Liver (tissue), 9 donors: ENCODE measurements around the gene CCDC6. TPM values are rescaled to one million over a fixed set of nuclear protein-coding genes. Genes with fewer than 3 reads are reported as not detected.

ENCODE experiments used
- DNase-seq: peaks from one replicate; pipeline ENCODE4 v3.0.0-alpha.2; 2017; ENCODE audit warnings: low spot score
- H3K27ac ChIP-seq, 2 donors: one replicate each; pipeline ENCODE4 v1.7.0; 2013; ENCODE audit warnings: inconsistent platforms in 2 of 2, low read length in 2 of 2, control low read depth in 1 of 2, low read depth in 1 of 2, mild to moderate bottlenecking in 1 of 2
- H3K27me3 ChIP-seq, 4 donors: one replicate each; pipeline versions ENCODE4 v1.6.1 to v1.7.0; 2013; ENCODE audit warnings: low read length in 3 of 4, inconsistent platforms in 1 of 4, mild to moderate bottlenecking in 1 of 4, moderate library complexity in 1 of 4; ENCODE audit not compliant: control insufficient read depth in 4 of 4, insufficient read depth in 4 of 4
- H3K36me3 ChIP-seq, 4 donors: one replicate each; pipeline versions ENCODE4 v1.6.1 to v1.7.0; 2013; ENCODE audit warnings: low read length in 3 of 4, mild to moderate bottlenecking in 3 of 4, low read depth in 1 of 4, moderate library complexity in 1 of 4; ENCODE audit not compliant: control insufficient read depth in 4 of 4, insufficient read depth in 3 of 4
- H3K4me1 ChIP-seq, 4 donors: one replicate each; pipeline versions ENCODE4 v1.6.1 to v1.7.0; 2013; ENCODE audit warnings: low read length in 3 of 4, mild to moderate bottlenecking in 3 of 4, moderate library complexity in 1 of 4; ENCODE audit not compliant: control insufficient read depth in 4 of 4, insufficient read depth in 4 of 4
- H3K4me3 ChIP-seq, 3 donors: one replicate each; pipeline versions ENCODE4 v1.6.1 to v1.7.0; 2013; ENCODE audit warnings: low read length in 3 of 3, control low read depth in 1 of 3, low read depth in 1 of 3, mild to moderate bottlenecking in 1 of 3
- H3K9ac ChIP-seq, 2 donors: one replicate each; pipeline ENCODE4 v1.7.0; 2013; ENCODE audit warnings: low read length in 2 of 2, mild to moderate bottlenecking in 2 of 2, moderate library complexity in 2 of 2, control low read depth in 1 of 2, low read depth in 1 of 2
- H3K9me3 ChIP-seq, 4 donors: one replicate each; pipeline versions ENCODE4 v1.6.1 to v1.7.0; 2013; ENCODE audit warnings: low read length in 3 of 4; ENCODE audit not compliant: control insufficient read depth in 4 of 4
- ATF3 ChIP-seq: IDR thresholded peaks from 2 replicates; pipeline ENCODE4 v1.6.1; 2016; ENCODE audit warnings: antibody characterized with exemption
- CTCF ChIP-seq: fragments of 150-350 bp; IDR thresholded peaks from 2 replicates; pipeline ENCODE4 v1.5.1; 2017; ENCODE audit warnings: improper control_type of control experiment, low read depth, low read length; ENCODE audit not compliant: missing input control
- EGR1 ChIP-seq, 2 donors: IDR thresholded peaks; 2 replicates each; pipeline ENCODE4 v1.6.1; 2016 to 2018; ENCODE audit warnings: antibody characterized with exemption in 2 of 2, low read depth in 2 of 2
- FOXA1 ChIP-seq: IDR thresholded peaks from 2 replicates; pipeline ENCODE4 v1.6.1; 2016; ENCODE audit warnings: antibody characterized with exemption
- FOXA2 ChIP-seq: IDR thresholded peaks from 2 replicates; pipeline ENCODE4 v1.6.1; 2016; ENCODE audit warnings: antibody characterized with exemption
- GABPA ChIP-seq, 2 donors: IDR thresholded peaks in 1 of 2; conservative IDR thresholded peaks in 1 of 2; 2 replicates each; pipeline ENCODE4 v1.6.1; 2016; ENCODE audit warnings: antibody characterized with exemption in 2 of 2, mild to moderate bottlenecking in 1 of 2, moderate library complexity in 1 of 2
- HNF4A ChIP-seq, 2 donors: conservative IDR thresholded peaks; 2 replicates each; pipeline ENCODE4 v1.6.1; 2016; ENCODE audit warnings: antibody characterized with exemption in 2 of 2, mild to moderate bottlenecking in 2 of 2
- HNF4G ChIP-seq: IDR thresholded peaks from 2 replicates; pipeline ENCODE4 v1.6.1; 2016; ENCODE audit warnings: antibody characterized with exemption
- JUND ChIP-seq, 2 donors: IDR thresholded peaks; 2 replicates each; pipeline ENCODE4 v1.6.1; 2016; ENCODE audit warnings: antibody characterized with exemption in 2 of 2
- MAX ChIP-seq: IDR thresholded peaks from 2 replicates; pipeline ENCODE4 v1.6.1; 2016; ENCODE audit warnings: antibody characterized with exemption
- NR2F2 ChIP-seq: IDR thresholded peaks from 2 replicates; pipeline ENCODE4 v1.6.1; 2016; ENCODE audit warnings: antibody characterized with exemption
- RAD21 ChIP-seq, 2 donors: IDR thresholded peaks; 2 replicates each; pipeline ENCODE4 v1.6.1; 2016; ENCODE audit warnings: antibody characterized with exemption in 2 of 2, mild to moderate bottlenecking in 2 of 2
- REST ChIP-seq: IDR thresholded peaks from 2 replicates; pipeline ENCODE4 v1.6.1; 2016; ENCODE audit warnings: antibody characterized with exemption, mild to moderate bottlenecking
- RXRA ChIP-seq, 2 donors: IDR thresholded peaks; 2 replicates each; pipeline ENCODE4 v1.6.1; 2017 to 2018; ENCODE audit warnings: antibody characterized with exemption in 2 of 2, mild to moderate bottlenecking in 1 of 2
- SP1 ChIP-seq: IDR thresholded peaks from 2 replicates; pipeline ENCODE4 v1.6.1; 2018; ENCODE audit warnings: antibody characterized with exemption, mild to moderate bottlenecking
- TAF1 ChIP-seq: conservative IDR thresholded peaks from 2 replicates; pipeline ENCODE4 v1.6.1; 2016; ENCODE audit warnings: antibody characterized with exemption, mild to moderate bottlenecking
- YY1 ChIP-seq: IDR thresholded peaks from 2 replicates; pipeline ENCODE4 v1.6.1; 2016; ENCODE audit warnings: antibody characterized with exemption, mild to moderate bottlenecking
- ZBTB33 ChIP-seq: IDR thresholded peaks from 2 replicates; pipeline ENCODE4 v1.6.1; 2016; ENCODE audit warnings: antibody characterized with exemption
- WGBS: extraction: QIAGEN DNeasy Blood & Tissue Kit; methylation state at CpG from one replicate; pipeline ENCODE4 v1.1.7; 2013; 5-methylcytosine and 5-hydroxymethylcytosine counted together
- polyA plus RNA-seq, 2 donors: library from polyadenylated mRNA; stranded (reverse) in 1 of 2; unstranded in 1 of 2; fragments of 200-250 nt in 1 of 2; fragments of >200 nt in 1 of 2; fragmentation: Nextera tagmentation in 1 of 2; extraction: Ambion mirVana in 1 of 2; gene quantifications; one replicate each; pipeline versions ENCODE4 v1.2.1 to v1.2.3, GENCODE V29; 2013 to 2015
- total RNA-seq, 2 donors: library from RNA; depleted of rRNA; stranded (reverse); fragments of >200 nt; gene quantifications; one replicate each; pipeline ENCODE4 v1.2.3, GENCODE V29; 2014
- donor health status: healthy.
- donor health status: healthy.
- donor health status: healthy.
- donor health status: healthy.
- donor health status: healthy.

The CCDC6 gene
- total and polyA plus RNA-seq, 4 donors, result 4.7 to 14.3 (median 8.8) TPM

- WGBS, result 95% methylated on average over 2 of the region's 2 CpGs
- Histone ChIP-seq H3K4me1 (no peaks in the 10 kb centered on the region), H3K27me3 (no peaks in the 10 kb centered on the region), H3K36me3 (peaks cover 0 to 10% (median 0%) of the 10 kb centered on the region in 4 donors), H3K4me3 (no peak overlapping the region), H3K9ac (no peak overlapping the region), H3K9me3 (no peaks in the 10 kb centered on the region), H3K27ac (no peak overlapping the region)
- DNase-seq, result no peak
- TF ChIP-seq ATF3 (no peak), FOXA2 (no peak), NR2F2 (no peak), REST (no peak), JUND (IDR thresholded peaks at IDR 0.05) (no peak), MAX (no peak), SP1 (no peak)
Observed at GRCh38 chr10:59838085-59838789, 68.1 kb downstream of the CCDC6 start.

- Histone ChIP-seq H3K27ac (no peak overlapping the region), H3K9me3 (no peaks in the 10 kb centered on the region), H3K27me3 (no peaks in the 10 kb centered on the region), H3K9ac (no peak overlapping the region), H3K4me1 (peaks cover 0 to 6% (median 1%) of the 10 kb centered on the region in 4 donors), H3K36me3 (peaks cover 0 to 7% (median 1%) of the 10 kb centered on the region in 4 donors), H3K4me3 (no peak overlapping the region)
- TF ChIP-seq JUND (IDR thresholded peaks at IDR 0.05) (no peak), NR2F2 (no peak), RAD21 (IDR thresholded peaks at IDR 0.05) (no peak), TAF1 (no peak), YY1 (no peak), HNF4A (conservative IDR thresholded peaks at IDR 0.05) (no peak), FOXA2 (no peak), ZBTB33 (no peak), RXRA (IDR thresholded peaks at IDR 0.05) (no peak), GABPA (IDR thresholded peaks at IDR 0.05 in 1 of 2, conservative IDR thresholded peaks at IDR 0.05 in 1 of 2) (no peak), FOXA1 (no peak), SP1 (no peak), REST (no peak), ATF3 (no peak), MAX (no peak), HNF4G (no peak), EGR1 (IDR thresholded peaks at IDR 0.05; ENCODE audit: low read depth in 2 of 2) (no peak), CTCF (no peak)
- WGBS, result 81% methylated on average over 4 of the region's 4 CpGs
- no peak for DNase-seq
Observed at GRCh38 chr10:59833810-59834209, 72.5 kb downstream of the CCDC6 start.
